ENCODE results near the gene TIMD4. TPM values are rescaled to one million over a fixed set of nuclear protein-coding genes. Genes with fewer than 3 reads are reported as not detected.

TIMD4 gene
- total and polyA plus RNA-seq, 2 of the 4 experiments (the other 2 are of a cell fraction), result not detected

DNA sequence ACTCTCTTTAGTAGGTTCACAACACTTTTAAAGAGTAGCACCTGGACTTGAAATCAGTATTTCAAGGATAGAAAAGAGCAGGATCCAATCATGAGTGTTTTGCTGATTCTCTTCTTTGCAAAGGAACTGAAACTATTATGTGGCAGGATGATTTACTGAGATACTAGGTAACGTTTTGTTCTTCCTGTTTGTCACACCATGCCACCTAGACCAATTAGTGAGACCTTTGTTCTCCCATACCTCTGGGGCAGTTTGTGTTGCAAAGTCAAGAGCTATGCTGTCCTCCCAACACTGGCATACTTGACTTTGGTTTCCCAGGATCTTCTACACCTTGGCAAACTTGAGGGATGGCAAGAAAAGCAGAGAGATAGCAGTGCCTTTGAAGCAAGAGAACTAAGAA is 69.5 kb downstream of the TIMD4 start:
- Histone ChIP-seq H3K9me1 (ENCODE audit: insufficient read depth, low read length) (no peaks in the 10 kb centered on the region), H2BK5ac (ENCODE audit: low read depth, low read length, poor library complexity, severe bottlenecking) (no peak overlapping the region), H2BK120ac (ENCODE audit: low read depth, low read length) (no peak overlapping the region), H3K18ac (ENCODE audit: low read depth, low read length) (no peak overlapping the region), H3K14ac (replicated peaks; ENCODE audit: low read depth, low read length) (no peak overlapping the region), H2AFZ (replicated peaks; ENCODE audit: low read length, poor library complexity) (no peak overlapping the region), H2AK9ac (replicated peaks; ENCODE audit: low read depth, low read length, poor library complexity) (no peak overlapping the region), H3K4ac (ENCODE audit: low read depth, low read length) (no peak overlapping the region), H4K91ac (ENCODE audit: insufficient read depth, low read depth, low read length) (no peak overlapping the region), H3K27ac (ENCODE audit: insufficient read depth, low read length) (no peak overlapping the region), H3K9me3 (ENCODE audit: control insufficient read depth, insufficient read depth, low read length) (peaks cover 1% of the 10 kb centered on the region; the same call in 1 of the 2 replicates), H4K20me1 (ENCODE audit: insufficient read depth, low read length) (no peaks in the 10 kb centered on the region), H3K27me3 (ENCODE audit: control insufficient read depth, insufficient read depth, low read length) (no peaks in the 10 kb centered on the region), H3K4me3 (ENCODE audit: insufficient read depth, low read depth, low read length) (no peak overlapping the region), H2BK20ac (ENCODE audit: low read depth, low read length) (no peak overlapping the region), H3K9ac (ENCODE audit: low read depth, low read length) (no peak overlapping the region), H3K79me1 (ENCODE audit: low read depth in 1 of 2, low read length in 2 of 2) (no peaks in the 10 kb centered on the region), H4K5ac (ENCODE audit: low read depth, low read length) (no peak overlapping the region), H3K4me1 (ENCODE audit: control insufficient read depth, insufficient read depth, low read length) (no peaks in the 10 kb centered on the region), H3K23ac (ENCODE audit: low read depth, low read length) (no peak overlapping the region), H2BK15ac (ENCODE audit: low read depth, low read length) (no peak overlapping the region), H3K4me2 (ENCODE audit: low read depth, low read length) (no peak overlapping the region), H3K36me3 (ENCODE audit: control insufficient read depth, insufficient read depth, low read length) (no peaks in the 10 kb centered on the region), H4K8ac (ENCODE audit: low read depth in 2 of 2, low read length in 2 of 2) (no peak overlapping the region), H3K56ac (ENCODE audit: extremely low read depth, insufficient read depth, low read length) (no peak overlapping the region), H2AK5ac (ENCODE audit: low read depth, low read length) (no peak overlapping the region)
- no CpG with 5 or more reads among the region's 1 CpG for WGBS, 2 experiments (ENCODE audit: extremely low coverage in 2 of 2, insufficient read length in 1 of 2)
- ChIA-PET POLR2A (ENCODE audit: unreplicated experiment) (no interaction called here), CTCF (interaction anchor here (0.6 kb wide), 1 partner anchor 174 kb away, joined by 3 read pairs; no protein-coding TSS in a partner anchor)
- intact Hi-C loops (cut with micrococcal nuclease), result no loop called here
- ATAC-seq (ENCODE audit: low read depth) (no peak), DNase-seq (no peak)
- no peak for TF ChIP-seq MAZ (IDR thresholded peaks at IDR 0.05; ENCODE audit: borderline replicate concordance, low read depth, low read length)
- no peak for TF ChIP-seq POLR2A (IDR thresholded peaks at IDR 0.05; ENCODE audit: low read depth, low read length)
- TF ChIP-seq MAFK (IDR thresholded peaks at IDR 0.05; ENCODE audit: low read depth, low read length), result no peak
- TF ChIP-seq, protein P1, sequence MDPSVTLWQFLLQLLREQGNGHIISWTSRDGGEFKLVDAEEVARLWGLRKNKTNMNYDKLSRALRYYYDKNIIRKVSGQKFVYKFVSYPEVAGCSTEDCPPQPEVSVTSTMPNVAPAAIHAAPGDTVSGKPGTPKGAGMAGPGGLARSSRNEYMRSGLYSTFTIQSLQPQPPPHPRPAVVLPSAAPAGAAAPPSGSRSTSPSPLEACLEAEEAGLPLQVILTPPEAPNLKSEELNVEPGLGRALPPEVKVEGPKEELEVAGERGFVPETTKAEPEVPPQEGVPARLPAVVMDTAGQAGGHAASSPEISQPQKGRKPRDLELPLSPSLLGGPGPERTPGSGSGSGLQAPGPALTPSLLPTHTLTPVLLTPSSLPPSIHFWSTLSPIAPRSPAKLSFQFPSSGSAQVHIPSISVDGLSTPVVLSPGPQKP (IDR thresholded peaks at IDR 0.05; ENCODE audit: borderline replicate concordance, low read depth, low read length), result no peak
- TF ChIP-seq, protein P2, sequence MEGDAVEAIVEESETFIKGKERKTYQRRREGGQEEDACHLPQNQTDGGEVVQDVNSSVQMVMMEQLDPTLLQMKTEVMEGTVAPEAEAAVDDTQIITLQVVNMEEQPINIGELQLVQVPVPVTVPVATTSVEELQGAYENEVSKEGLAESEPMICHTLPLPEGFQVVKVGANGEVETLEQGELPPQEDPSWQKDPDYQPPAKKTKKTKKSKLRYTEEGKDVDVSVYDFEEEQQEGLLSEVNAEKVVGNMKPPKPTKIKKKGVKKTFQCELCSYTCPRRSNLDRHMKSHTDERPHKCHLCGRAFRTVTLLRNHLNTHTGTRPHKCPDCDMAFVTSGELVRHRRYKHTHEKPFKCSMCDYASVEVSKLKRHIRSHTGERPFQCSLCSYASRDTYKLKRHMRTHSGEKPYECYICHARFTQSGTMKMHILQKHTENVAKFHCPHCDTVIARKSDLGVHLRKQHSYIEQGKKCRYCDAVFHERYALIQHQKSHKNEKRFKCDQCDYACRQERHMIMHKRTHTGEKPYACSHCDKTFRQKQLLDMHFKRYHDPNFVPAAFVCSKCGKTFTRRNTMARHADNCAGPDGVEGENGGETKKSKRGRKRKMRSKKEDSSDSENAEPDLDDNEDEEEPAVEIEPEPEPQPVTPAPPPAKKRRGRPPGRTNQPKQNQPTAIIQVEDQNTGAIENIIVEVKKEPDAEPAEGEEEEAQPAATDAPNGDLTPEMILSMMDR (conservative IDR thresholded peaks at IDR 0.05; ENCODE audit: low read depth, low read length), result no peak
- no peak for TF ChIP-seq CEBPB (IDR thresholded peaks at IDR 0.05; ENCODE audit: low read depth, low read length)
- no peak for TF ChIP-seq SMC3 (IDR thresholded peaks at IDR 0.05; ENCODE audit: low read depth, low read length)
- TF ChIP-seq, protein P3, sequence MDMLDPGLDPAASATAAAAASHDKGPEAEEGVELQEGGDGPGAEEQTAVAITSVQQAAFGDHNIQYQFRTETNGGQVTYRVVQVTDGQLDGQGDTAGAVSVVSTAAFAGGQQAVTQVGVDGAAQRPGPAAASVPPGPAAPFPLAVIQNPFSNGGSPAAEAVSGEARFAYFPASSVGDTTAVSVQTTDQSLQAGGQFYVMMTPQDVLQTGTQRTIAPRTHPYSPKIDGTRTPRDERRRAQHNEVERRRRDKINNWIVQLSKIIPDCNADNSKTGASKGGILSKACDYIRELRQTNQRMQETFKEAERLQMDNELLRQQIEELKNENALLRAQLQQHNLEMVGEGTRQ (IDR thresholded peaks at IDR 0.05; ENCODE audit: low read depth, low read length), result no peak
- BruUV-seq (replicated peaks), result no TSS peak
- dilution Hi-C loops (cut with HindIII; ENCODE audit: low sequenced_read_pairs, unreplicated experiment), result no loop called here
- in situ Hi-C loops (cut with MboI; ENCODE audit: low sequenced_read_pairs), result no loop called here
